ENCODE measurements around the gene ZC3H12A.

ZC3H12A gene

GRCh38 chr1:37434292-37435225, 39.8 kb upstream of the ZC3H12A start:
- no peaks in the 10 kb centered on the region for H3K9me2 ChIP-seq (replicated peaks; ENCODE audit: low read depth, low read length)
- no peak overlapping the region for H3K4me3 ChIP-seq (ENCODE audit: low read length, poor library complexity, severe bottlenecking)
- TF ChIP-seq CTCF (conservative IDR thresholded peaks at IDR 0.05; ENCODE audit: low read length) (peak; percentile 94), EZH2phosphoT487 (IDR thresholded peaks at IDR 0.05; ENCODE audit: borderline replicate concordance) (no peak)
- no peaks in the 10 kb centered on the region for H3K36me3 ChIP-seq (ENCODE audit: insufficient read depth, low read length)
- H3F3A ChIP-seq (ENCODE audit: low read depth), result no peaks in the 10 kb centered on the region
- no peaks in the 10 kb centered on the region for H3K4me1 ChIP-seq (ENCODE audit: insufficient read depth, low read length, poor library complexity, severe bottlenecking)
- H3K27me3 ChIP-seq (ENCODE audit: insufficient read depth, low read length, poor library complexity, severe bottlenecking), result no peaks in the 10 kb centered on the region
- no peak overlapping the region for H3K9ac ChIP-seq (ENCODE audit: low read depth, low read length, poor library complexity, severe bottlenecking)
- no peaks in the 10 kb centered on the region for H3K9me3 ChIP-seq (ENCODE audit: insufficient read depth, low read depth, low read length)
- no peak overlapping the region for H3K4me2 ChIP-seq (ENCODE audit: low read depth, low read length, poor library complexity, severe bottlenecking)
- H2AFZ ChIP-seq (ENCODE audit: low read length), result 0 out of 2 replicates have a peak overlapping the region, but pooled peaks have one; percentile 13
- no peaks in the 10 kb centered on the region for H3K79me2 ChIP-seq (ENCODE audit: insufficient read depth, low read length)
- H4K20me1 ChIP-seq (ENCODE audit: insufficient read depth, low read length, poor library complexity, severe bottlenecking), result no peaks in the 10 kb centered on the region

- Histone ChIP-seq H3K36me3 (ENCODE audit: insufficient read depth, low read length) (no peaks in the 10 kb centered on the region), H3K79me2 (ENCODE audit: insufficient read depth, low read length) (no peaks in the 10 kb centered on the region), H3K27me3 (ENCODE audit: insufficient read depth, low read length, poor library complexity, severe bottlenecking) (no peaks in the 10 kb centered on the region), H3K9me2 (replicated peaks; ENCODE audit: low read depth, low read length) (no peaks in the 10 kb centered on the region), H3K9ac (ENCODE audit: low read depth, low read length, poor library complexity, severe bottlenecking) (no peak overlapping the region), H3F3A (ENCODE audit: low read depth) (no peaks in the 10 kb centered on the region), H4K20me1 (ENCODE audit: insufficient read depth, low read length, poor library complexity, severe bottlenecking) (no peaks in the 10 kb centered on the region), H3K9me3 (ENCODE audit: insufficient read depth, low read depth, low read length) (no peaks in the 10 kb centered on the region), H3K4me2 (ENCODE audit: low read depth, low read length, poor library complexity, severe bottlenecking) (no peak overlapping the region), H2AFZ (ENCODE audit: low read length) (no peak overlapping the region), H3K4me3 (ENCODE audit: low read length, poor library complexity, severe bottlenecking) (no peak overlapping the region), H3K4me1 (ENCODE audit: insufficient read depth, low read length, poor library complexity, severe bottlenecking) (no peaks in the 10 kb centered on the region)
- no peak for TF ChIP-seq EZH2phosphoT487 (IDR thresholded peaks at IDR 0.05; ENCODE audit: borderline replicate concordance)
- TF ChIP-seq CTCF (conservative IDR thresholded peaks at IDR 0.05; ENCODE audit: low read length), result no peak
Observed at GRCh38 chr1:37437087-37437486, 37.3 kb upstream of the ZC3H12A start.

GRCh38 chr1:37438037-37438868, 36.1 kb upstream of the ZC3H12A start:
- no peak for TF ChIP-seq EZH2phosphoT487 (IDR thresholded peaks at IDR 0.05; ENCODE audit: borderline replicate concordance)
- TF ChIP-seq CTCF (conservative IDR thresholded peaks at IDR 0.05; ENCODE audit: low read length), result no peak
- no peak overlapping the region for H3K4me3 ChIP-seq (ENCODE audit: low read length, poor library complexity, severe bottlenecking)
- H3K9ac ChIP-seq (ENCODE audit: low read depth, low read length, poor library complexity, severe bottlenecking), result no peak overlapping the region
- H3K9me3 ChIP-seq (ENCODE audit: insufficient read depth, low read depth, low read length), result no peaks in the 10 kb centered on the region
- no peaks in the 10 kb centered on the region for H4K20me1 ChIP-seq (ENCODE audit: insufficient read depth, low read length, poor library complexity, severe bottlenecking)
- no peak overlapping the region for H2AFZ ChIP-seq (ENCODE audit: low read length)
- H3K36me3 ChIP-seq (ENCODE audit: insufficient read depth, low read length), result no peaks in the 10 kb centered on the region
- no peaks in the 10 kb centered on the region for H3K79me2 ChIP-seq (ENCODE audit: insufficient read depth, low read length)
- H3K27me3 ChIP-seq (ENCODE audit: insufficient read depth, low read length, poor library complexity, severe bottlenecking), result no peaks in the 10 kb centered on the region
- H3F3A ChIP-seq (ENCODE audit: low read depth), result no peaks in the 10 kb centered on the region
- H3K9me2 ChIP-seq (replicated peaks; ENCODE audit: low read depth, low read length), result no peaks in the 10 kb centered on the region
- no peak overlapping the region for H3K4me2 ChIP-seq (ENCODE audit: low read depth, low read length, poor library complexity, severe bottlenecking)
- no peaks in the 10 kb centered on the region for H3K4me1 ChIP-seq (ENCODE audit: insufficient read depth, low read length, poor library complexity, severe bottlenecking)
